Ovary (tissue), 3 donors: Measurements from ENCODE around the gene EID3.

Source experiments
- CTCF ChIP-seq, 3 donors: fragments of 450-650 bp in 2 of 3; fragments of 200-600 bp in 1 of 3; IDR thresholded peaks; one replicate each; pipeline versions ENCODE4 v1.5.1 to v1.8.0; 2016 to 2022; ENCODE audit warnings: antibody characterized with exemption in 3 of 3, mild to moderate bottlenecking in 1 of 3
- EP300 ChIP-seq: sonication (generic); formaldehyde crosslinking; IDR thresholded peaks from one replicate; pipeline ENCODE4 v1.6.1; 2017; ENCODE audit warnings: antibody characterized with exemption
- POLR2A ChIP-seq: fragments of 450-650 bp; IDR thresholded peaks from one replicate; pipeline ENCODE4 v1.6.1; 2017; ENCODE audit warnings: antibody characterized with exemption, mild to moderate bottlenecking, moderate library complexity
- donor health status: DM: no; HTN: no; CAD: no.

- no peak for TF ChIP-seq CTCF (IDR thresholded peaks at IDR 0.05)
- no peak for TF ChIP-seq EP300
- TF ChIP-seq POLR2A = no peak
These were observed 24.4 kb upstream of the EID3 start for GRCh38 chr12:104279164-104279563.
